Neural cell (in vitro differentiated cells): Measurements from ENCODE around the gene ATG2B. TPM values are rescaled to one million over a fixed set of nuclear protein-coding genes. Genes with fewer than 3 reads are reported as not detected.

Source experiments
- H2AFZ ChIP-seq: fragments of 200-600, 300-800 bp; sonication (generic), shearing (Covaris generic); 2 replicates; pipeline ENCODE4 v1.6.0; 2014; ENCODE audit warnings: low read depth, mild to moderate bottlenecking, antibody characterized with exemption, low read length, moderate library complexity
- H3F3A ChIP-seq: fragments of 200-600 bp; shearing (Covaris generic); 2 replicates; pipeline ENCODE4 v1.6.1; 2016; ENCODE audit warnings: mild to moderate bottlenecking, moderate library complexity, mixed read lengths, antibody characterized with exemption, low read length; ENCODE audit not compliant: insufficient read depth, poor library complexity, severe bottlenecking
- H3K27ac ChIP-seq: fragments of 200-600, 300-800 bp; sonication (generic), shearing (Covaris generic); 2 replicates; pipeline ENCODE4 v1.5.1; 2014; ENCODE audit warnings: mild to moderate bottlenecking, low read length, moderate library complexity
- H3K27me3 ChIP-seq: fragments of 300-800, 200-600 bp; sonication (generic), shearing (Covaris generic); 2 replicates; pipeline ENCODE4 v1.6.0; 2014; ENCODE audit warnings: mild to moderate bottlenecking, low read depth, low read length, moderate library complexity; ENCODE audit not compliant: insufficient read depth
- H3K36me3 ChIP-seq: fragments of 300-800, 200-600 bp; sonication (generic), shearing (Covaris generic); 2 replicates; pipeline ENCODE4 v1.5.1; 2014; ENCODE audit warnings: mild to moderate bottlenecking, antibody characterized with exemption, low read length, moderate library complexity; ENCODE audit not compliant: insufficient read depth
- H3K4me2 ChIP-seq: fragments of 300-800, 200-600 bp; sonication (generic), shearing (Covaris generic); 2 replicates; pipeline ENCODE4 v1.6.0; 2014; ENCODE audit warnings: mild to moderate bottlenecking, low read length
- H3K4me3 ChIP-seq: fragments of 300-800, 200-600 bp; sonication (generic), shearing (Covaris generic); 2 replicates; pipeline ENCODE4 v1.5.1; 2014; ENCODE audit warnings: mild to moderate bottlenecking, low read length, moderate library complexity
- H3K79me2 ChIP-seq: fragments of 200-600 bp; shearing (Covaris generic); replicated peaks from 2 replicates; pipeline ENCODE4 v1.6.0; 2014; ENCODE audit warnings: mild to moderate bottlenecking, low read length, moderate library complexity; ENCODE audit not compliant: insufficient read depth
- H3K9ac ChIP-seq: fragments of 300-800, 200-600 bp; sonication (generic), shearing (Covaris generic); 2 replicates; pipeline ENCODE4 v1.6.1; 2016; ENCODE audit warnings: mild to moderate bottlenecking, low read length, mixed read lengths
- H3K9me2 ChIP-seq: fragments of 200-600 bp; shearing (Covaris generic); 2 replicates; pipeline ENCODE4 v1.6.1; 2016; ENCODE audit warnings: mild to moderate bottlenecking, low read length, mixed read lengths; ENCODE audit not compliant: insufficient read depth
- H3K9me3 ChIP-seq: fragments of 200-600, 300-800 bp; sonication (generic), shearing (Covaris generic); 2 replicates; pipeline ENCODE4 v1.6.1; 2016; ENCODE audit warnings: mild to moderate bottlenecking, mixed run types, low read length, moderate library complexity, mixed read lengths
- H4K20me1 ChIP-seq: fragments of 200-600 bp; shearing (Covaris generic); 2 replicates; pipeline ENCODE4 v1.6.1; 2016; ENCODE audit warnings: mild to moderate bottlenecking, mixed run types; ENCODE audit not compliant: insufficient read depth
- EP300 ChIP-seq: fragments of 450-650 bp; conservative IDR thresholded peaks from 2 replicates; pipeline ENCODE4 v1.6.1; 2014; ENCODE audit warnings: antibody characterized with exemption, mild to moderate bottlenecking, moderate library complexity; ENCODE audit not compliant: poor library complexity, severe bottlenecking
- EZH2 ChIP-seq: fragments of 200-600, 300-800 bp; shearing (Covaris generic), sonication (generic); IDR thresholded peaks from 2 replicates; pipeline ENCODE4 v1.6.1; 2014; ENCODE audit warnings: antibody characterized with exemption, low read length, borderline replicate concordance, mild to moderate bottlenecking; ENCODE audit not compliant: insufficient read depth, poor library complexity, severe bottlenecking
- MXI1 ChIP-seq: fragments of 450-650 bp; conservative IDR thresholded peaks from 2 replicates; pipeline ENCODE4 v1.6.1; 2014; ENCODE audit warnings: antibody characterized with exemption, mild to moderate bottlenecking; ENCODE audit not compliant: poor library complexity, severe bottlenecking
- POLR2AphosphoS5 ChIP-seq: IDR thresholded peaks from 2 replicates; pipeline ENCODE4 v1.6.1; 2012
- RAD21 ChIP-seq: fragments of 450-650 bp; conservative IDR thresholded peaks from 2 replicates; pipeline ENCODE4 v1.6.1; 2014; ENCODE audit warnings: antibody characterized with exemption, mild to moderate bottlenecking, moderate library complexity
- SMC3 ChIP-seq: fragments of 450-650 bp; conservative IDR thresholded peaks from 2 replicates; pipeline ENCODE4 v1.6.1; 2014; ENCODE audit warnings: antibody characterized with exemption, mild to moderate bottlenecking, moderate library complexity; ENCODE audit not compliant: poor library complexity
- TAF1 ChIP-seq: IDR thresholded peaks from 2 replicates; pipeline ENCODE4 v1.6.1; 2012; ENCODE audit warnings: low read depth
- polyA plus RNA-seq: library from polyadenylated mRNA; depleted of rRNA; stranded (reverse); fragments of >200 nt; gene quantifications from 2 replicates; pipeline ENCODE4 v1.2.3, GENCODE V29; 2014
- TF ChIP-seq, protein P1 (sequence below): fragments of 450-650 bp; IDR thresholded peaks from 2 replicates; pipeline ENCODE4 v1.5.1; 2014; ENCODE audit warnings: antibody characterized with exemption, mild to moderate bottlenecking, moderate library complexity; ENCODE audit not compliant: poor library complexity, severe bottlenecking
- TF ChIP-seq, protein P2 (sequence below): IDR thresholded peaks from 2 replicates; pipeline ENCODE4 v1.6.1; 2012; ENCODE audit warnings: borderline replicate concordance

The ATG2B gene
- polyA plus RNA-seq, 1 donor from 2014 or later = 16.2 TPM

DNA sequence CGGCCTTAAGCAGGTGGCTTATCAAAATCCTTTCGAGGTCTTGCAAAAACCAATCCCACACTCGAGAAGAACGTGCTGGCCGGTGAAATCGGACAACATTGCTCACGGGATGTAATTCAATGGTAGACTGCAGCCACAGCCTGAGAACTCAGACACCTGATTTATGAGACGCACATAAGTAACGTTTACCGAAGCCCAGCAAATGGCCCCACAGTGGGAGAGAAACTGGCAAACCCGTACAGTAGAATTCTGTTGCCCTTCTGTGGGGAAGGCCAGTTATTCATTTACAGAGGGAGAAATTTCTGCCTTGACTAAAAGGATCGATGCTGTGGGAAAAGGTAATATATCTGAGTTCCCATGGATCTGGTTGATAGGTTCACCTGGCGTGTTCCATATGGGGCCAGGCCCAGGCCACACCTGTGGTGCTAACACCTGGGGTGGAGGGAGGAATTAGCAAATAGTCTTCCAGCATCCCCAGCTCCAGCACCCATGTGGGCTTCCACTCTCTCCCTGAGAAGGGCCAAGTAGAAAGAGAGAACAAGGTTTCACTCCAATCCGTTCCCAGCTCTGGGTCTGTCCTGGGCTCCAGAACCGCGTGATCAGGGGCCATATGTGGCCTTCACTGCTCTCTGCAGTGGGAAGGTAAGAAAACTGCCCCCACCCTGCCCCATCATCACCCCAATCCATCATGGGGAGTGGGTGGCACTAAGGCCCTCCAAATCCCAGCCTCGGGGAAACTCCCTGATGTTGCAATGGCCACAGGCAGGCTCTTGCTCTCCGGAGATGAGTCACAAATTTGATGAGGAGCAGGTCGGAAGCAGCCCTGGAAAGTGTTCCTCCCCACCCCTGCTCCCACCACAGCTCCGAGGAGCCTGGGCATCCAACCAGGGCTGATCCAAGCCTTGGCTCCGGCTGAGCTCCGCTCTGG is 94.4 kb downstream of the ATG2B start:
- H3K9me3 ChIP-seq = no peaks in the 10 kb centered on the region
- TF ChIP-seq EZH2 = no peak
- TF ChIP-seq SMC3 = no peak
- TF ChIP-seq, protein P1, sequence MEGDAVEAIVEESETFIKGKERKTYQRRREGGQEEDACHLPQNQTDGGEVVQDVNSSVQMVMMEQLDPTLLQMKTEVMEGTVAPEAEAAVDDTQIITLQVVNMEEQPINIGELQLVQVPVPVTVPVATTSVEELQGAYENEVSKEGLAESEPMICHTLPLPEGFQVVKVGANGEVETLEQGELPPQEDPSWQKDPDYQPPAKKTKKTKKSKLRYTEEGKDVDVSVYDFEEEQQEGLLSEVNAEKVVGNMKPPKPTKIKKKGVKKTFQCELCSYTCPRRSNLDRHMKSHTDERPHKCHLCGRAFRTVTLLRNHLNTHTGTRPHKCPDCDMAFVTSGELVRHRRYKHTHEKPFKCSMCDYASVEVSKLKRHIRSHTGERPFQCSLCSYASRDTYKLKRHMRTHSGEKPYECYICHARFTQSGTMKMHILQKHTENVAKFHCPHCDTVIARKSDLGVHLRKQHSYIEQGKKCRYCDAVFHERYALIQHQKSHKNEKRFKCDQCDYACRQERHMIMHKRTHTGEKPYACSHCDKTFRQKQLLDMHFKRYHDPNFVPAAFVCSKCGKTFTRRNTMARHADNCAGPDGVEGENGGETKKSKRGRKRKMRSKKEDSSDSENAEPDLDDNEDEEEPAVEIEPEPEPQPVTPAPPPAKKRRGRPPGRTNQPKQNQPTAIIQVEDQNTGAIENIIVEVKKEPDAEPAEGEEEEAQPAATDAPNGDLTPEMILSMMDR = no peak
- TF ChIP-seq MXI1 = no peak
- no peak for TF ChIP-seq RAD21
- TF ChIP-seq POLR2AphosphoS5 = no peak
- no peak for TF ChIP-seq EP300
- TF ChIP-seq TAF1 = no peak
- TF ChIP-seq, protein P2, sequence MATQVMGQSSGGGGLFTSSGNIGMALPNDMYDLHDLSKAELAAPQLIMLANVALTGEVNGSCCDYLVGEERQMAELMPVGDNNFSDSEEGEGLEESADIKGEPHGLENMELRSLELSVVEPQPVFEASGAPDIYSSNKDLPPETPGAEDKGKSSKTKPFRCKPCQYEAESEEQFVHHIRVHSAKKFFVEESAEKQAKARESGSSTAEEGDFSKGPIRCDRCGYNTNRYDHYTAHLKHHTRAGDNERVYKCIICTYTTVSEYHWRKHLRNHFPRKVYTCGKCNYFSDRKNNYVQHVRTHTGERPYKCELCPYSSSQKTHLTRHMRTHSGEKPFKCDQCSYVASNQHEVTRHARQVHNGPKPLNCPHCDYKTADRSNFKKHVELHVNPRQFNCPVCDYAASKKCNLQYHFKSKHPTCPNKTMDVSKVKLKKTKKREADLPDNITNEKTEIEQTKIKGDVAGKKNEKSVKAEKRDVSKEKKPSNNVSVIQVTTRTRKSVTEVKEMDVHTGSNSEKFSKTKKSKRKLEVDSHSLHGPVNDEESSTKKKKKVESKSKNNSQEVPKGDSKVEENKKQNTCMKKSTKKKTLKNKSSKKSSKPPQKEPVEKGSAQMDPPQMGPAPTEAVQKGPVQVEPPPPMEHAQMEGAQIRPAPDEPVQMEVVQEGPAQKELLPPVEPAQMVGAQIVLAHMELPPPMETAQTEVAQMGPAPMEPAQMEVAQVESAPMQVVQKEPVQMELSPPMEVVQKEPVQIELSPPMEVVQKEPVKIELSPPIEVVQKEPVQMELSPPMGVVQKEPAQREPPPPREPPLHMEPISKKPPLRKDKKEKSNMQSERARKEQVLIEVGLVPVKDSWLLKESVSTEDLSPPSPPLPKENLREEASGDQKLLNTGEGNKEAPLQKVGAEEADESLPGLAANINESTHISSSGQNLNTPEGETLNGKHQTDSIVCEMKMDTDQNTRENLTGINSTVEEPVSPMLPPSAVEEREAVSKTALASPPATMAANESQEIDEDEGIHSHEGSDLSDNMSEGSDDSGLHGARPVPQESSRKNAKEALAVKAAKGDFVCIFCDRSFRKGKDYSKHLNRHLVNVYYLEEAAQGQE = no peak
- H3K9ac ChIP-seq = no peak overlapping the region
- no peaks in the 10 kb centered on the region for H3K27me3 ChIP-seq
- no peaks in the 10 kb centered on the region for H3K36me3 ChIP-seq
- H3K27ac ChIP-seq = no peak overlapping the region
- H3K4me2 ChIP-seq = no peak overlapping the region
- H3K79me2 ChIP-seq = no peaks in the 10 kb centered on the region
- no peaks in the 10 kb centered on the region for H3K9me2 ChIP-seq
- H3F3A ChIP-seq = no peaks in the 10 kb centered on the region
- H2AFZ ChIP-seq = no peak overlapping the region
- no peaks in the 10 kb centered on the region for H4K20me1 ChIP-seq
- no peak overlapping the region for H3K4me3 ChIP-seq

DNA sequence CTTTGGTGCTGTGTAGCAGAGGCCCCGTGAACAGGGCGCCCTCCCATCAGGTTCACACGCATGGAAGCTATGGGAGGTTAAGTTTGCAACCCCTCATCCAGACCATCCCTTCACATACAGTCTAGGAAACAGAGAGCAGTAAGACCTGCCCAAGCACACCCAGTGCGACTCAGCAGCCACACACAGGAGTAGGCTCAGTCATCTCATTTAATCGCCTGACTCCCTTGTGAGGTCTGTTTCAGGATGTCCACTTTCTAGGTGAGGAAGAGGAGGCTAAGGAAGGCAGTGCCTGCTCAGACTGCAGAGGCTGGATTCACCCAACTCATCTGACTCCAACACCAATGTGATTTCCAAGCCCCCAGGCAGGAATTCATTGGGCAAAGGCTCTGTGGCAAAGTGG is 95.2 kb downstream of the ATG2B start:
- no peaks in the 10 kb centered on the region for H3K9me3 ChIP-seq
- H3K4me2 ChIP-seq = no peak overlapping the region
- no peaks in the 10 kb centered on the region for H3K36me3 ChIP-seq
- H4K20me1 ChIP-seq = no peaks in the 10 kb centered on the region
- H3K27ac ChIP-seq = no peak overlapping the region
- no peak overlapping the region for H3K9ac ChIP-seq
- H3K79me2 ChIP-seq = no peaks in the 10 kb centered on the region
- H3K4me3 ChIP-seq = no peak overlapping the region
- TF ChIP-seq SMC3 = no peak
- TF ChIP-seq, protein P1 = no peak
- no peak for TF ChIP-seq EP300
- no peak for TF ChIP-seq POLR2AphosphoS5
- TF ChIP-seq, protein P2 = no peak
- no peak for TF ChIP-seq EZH2
- TF ChIP-seq TAF1 = no peak
- TF ChIP-seq MXI1 = no peak
- TF ChIP-seq RAD21 = no peak
- no peaks in the 10 kb centered on the region for H3K9me2 ChIP-seq
- H3F3A ChIP-seq = no peaks in the 10 kb centered on the region
- no peaks in the 10 kb centered on the region for H3K27me3 ChIP-seq
- H2AFZ ChIP-seq = no peak overlapping the region
